Smooth muscle cell (in vitro differentiated cells): ENCODE measurements around the gene RHOJ. TPM values are rescaled to one million over a fixed set of nuclear protein-coding genes. Genes with fewer than 3 reads are reported as not detected.

Source experiments
- DNase-seq: peaks from one replicate; lab custom pipeline; 2025; ENCODE audit not compliant: unreplicated experiment; lab: John Stamatoyannopoulos, UW
- H2AFZ ChIP-seq: fragments of 200-600 bp; sonication (generic); 2 replicates; pipeline ENCODE4 v1.6.0; 2016; ENCODE audit warnings: antibody characterized with exemption, low read depth, mild to moderate bottlenecking
- H3F3A ChIP-seq: fragments of 200-600 bp; sonication (generic); 2 replicates; pipeline ENCODE4 v1.6.0; 2017; ENCODE audit warnings: antibody characterized with exemption, low read depth
- H3K27ac ChIP-seq: fragments of 200-600 bp; sonication (generic); 2 replicates; pipeline ENCODE4 v1.5.1; 2016; ENCODE audit warnings: low read depth, mild to moderate bottlenecking
- H3K27me3 ChIP-seq: fragments of 200-600 bp; sonication (generic); 2 replicates; pipeline ENCODE4 v1.6.1; 2016; ENCODE audit warnings: low read depth, mild to moderate bottlenecking
- H3K36me3 ChIP-seq: fragments of 200-600 bp; sonication (generic); 2 replicates; pipeline ENCODE4 v1.5.1; 2016; ENCODE audit warnings: low read depth
- H3K4me1 ChIP-seq: fragments of 200-600 bp; sonication (generic); 2 replicates; pipeline ENCODE4 v1.5.1; 2016; ENCODE audit warnings: low read depth
- H3K4me2 ChIP-seq: fragments of 200-600 bp; sonication (generic); 2 replicates; pipeline ENCODE4 v1.6.0; 2016; ENCODE audit warnings: mild to moderate bottlenecking
- H3K4me3 ChIP-seq: fragments of 200-600 bp; sonication (generic); 2 replicates; pipeline ENCODE4 v1.5.1; 2016; ENCODE audit warnings: mild to moderate bottlenecking
- H3K79me2 ChIP-seq: fragments of 200-600 bp; sonication (generic); 2 replicates; pipeline ENCODE4 v1.6.0; 2016; ENCODE audit warnings: low read depth, mild to moderate bottlenecking
- H3K9ac ChIP-seq: fragments of 200-600 bp; sonication (generic); 2 replicates; pipeline ENCODE4 v1.6.0; 2016; ENCODE audit warnings: low read depth
- H3K9me3 ChIP-seq: fragments of 200-600 bp; sonication (generic); replicated peaks from 2 replicates; pipeline ENCODE4 v1.5.1; 2016; ENCODE audit warnings: low read depth
- H4K20me1 ChIP-seq: fragments of 200-600 bp; sonication (generic); 2 replicates; pipeline ENCODE4 v1.6.0; 2016; ENCODE audit warnings: low read depth
- CTCF ChIP-seq: fragments of 200-600 bp; sonication (generic); IDR thresholded peaks from 2 replicates; pipeline ENCODE4 v1.5.1; 2017; ENCODE audit warnings: borderline replicate concordance, mild to moderate bottlenecking, antibody characterized with exemption; ENCODE audit not compliant: insufficient read depth, poor library complexity, severe bottlenecking
- WGBS: methylation state at CpG from one replicate; pipeline ENCODE4 v1.1.7; 2016; ENCODE audit warnings: low lambda C conversion rate; 5-methylcytosine and 5-hydroxymethylcytosine counted together
- polyA plus RNA-seq: library from polyadenylated mRNA; unstranded; fragments of >200 nt; fragmentation: Nextera tagmentation; extraction: Ambion mirVana; gene quantifications from 2 replicates; pipeline ENCODE4 v1.2.1, GENCODE V29; 2016
- total RNA-seq: library from RNA; depleted of rRNA; stranded (reverse); fragments of >200 nt; gene quantifications from 2 replicates; pipeline ENCODE4 v1.2.3, GENCODE V29; 2014

RHOJ gene
- total and polyA plus RNA-seq, 2 experiments from 2014 or later = 3.7 to 4.6 TPM

- Histone ChIP-seq H3K4me1 (no peaks in the 10 kb centered on the region), H3K79me2 (no peaks in the 10 kb centered on the region), H2AFZ (no peak overlapping the region), H3K4me2 (no peak overlapping the region), H3K27ac (no peak overlapping the region), H4K20me1 (no peaks in the 10 kb centered on the region), H3K9ac (no peak overlapping the region), H3K36me3 (no peaks in the 10 kb centered on the region), H3F3A (no peaks in the 10 kb centered on the region), H3K4me3 (no peak overlapping the region), H3K9me3 (no peaks in the 10 kb centered on the region), H3K27me3 (no peaks in the 10 kb centered on the region)
- DNase-seq = no peak
- 61% methylated on average over 6 of the region's 6 CpGs for WGBS
- no peak for TF ChIP-seq CTCF
Measured at GRCh38 chr14:63328787-63329737, 124.8 kb downstream of the RHOJ start.

- no peak for DNase-seq
- Histone ChIP-seq H3K79me2 (no peaks in the 10 kb centered on the region), H3K27ac (no peak overlapping the region), H3K36me3 (no peaks in the 10 kb centered on the region), H3K9ac (no peak overlapping the region), H3K4me1 (peaks cover 12% of the 10 kb centered on the region), H3K9me3 (no peaks in the 10 kb centered on the region), H3K4me2 (no peak overlapping the region), H2AFZ (no peak overlapping the region), H3K27me3 (no peaks in the 10 kb centered on the region), H4K20me1 (no peaks in the 10 kb centered on the region), H3F3A (no peaks in the 10 kb centered on the region), H3K4me3 (no peak overlapping the region)
- no peak for TF ChIP-seq CTCF
- WGBS = 85% methylated on average over 7 of the region's 7 CpGs
Measured at GRCh38 chr14:63342371-63342770, 138.1 kb downstream of the RHOJ start.

Other genes with a start within 250 kb of the RHOJ start
- 0.54 and 1.2 TPM in 2 replicates for gene KCNH5, start 159.0 kb upstream of the RHOJ start, total RNA-seq
- gene KCNH5, start 159.0 kb upstream of the RHOJ start, polyA plus RNA-seq = 0.01 and 0.03 TPM in 2 replicates
- not detected in 2 replicates for gene GPHB5, start 114.5 kb downstream of the RHOJ start, total RNA-seq
- gene GPHB5, start 114.5 kb downstream of the RHOJ start, polyA plus RNA-seq = not detected in 2 replicates